Activated T-cell treated with anti-CD3 and anti-CD28 coated beads for 48 hours (primary cell): ENCODE data around the gene ZSCAN21.

ENCODE experiments used
- DNase-seq: peaks from one replicate; pipeline ENCODE4 v3.0.0-alpha.2; 2020; ENCODE audit warnings: low read depth

Gene ZSCAN21

GRCh38 chr7:100099452-100099851 lies 49.9 kb downstream of the ZSCAN21 start:
- DNase-seq: no peak

GRCh38 chr7:100100420-100101015 lies 50.9 kb downstream of the ZSCAN21 start:
- DNase-seq: peak; percentile 86

GRCh38 chr7:100101016-100101862 lies 51.7 kb downstream of the ZSCAN21 start, which contains the start of the genes AP4M1 and MCM7:
Gene AP4M1, plus strand, starts transcription at chr7:100101643. Its CDS starts 72 bp downstream, at chr7:100101715.
Gene MCM7, minus strand, starts transcription at chr7:100101397. Its CDS starts 103 bp downstream, at chr7:100101294.
- DNase-seq: peak; percentile 97

GRCh38 chr7:100102950-100103840 lies 53.6 kb downstream of the ZSCAN21 start:
- no peak for DNase-seq

- no peak for DNase-seq
Observed at GRCh38 chr7:100105534-100105933, 56.0 kb downstream of the ZSCAN21 start.

- DNase-seq: no peak
Observed at GRCh38 chr7:100106633-100107032, 57.1 kb downstream of the ZSCAN21 start.

GRCh38 chr7:100107125-100107737 lies 57.7 kb downstream of the ZSCAN21 start:
- DNase-seq: no peak

GRCh38 chr7:100107890-100108289 lies 58.3 kb downstream of the ZSCAN21 start:
- no peak for DNase-seq

- DNase-seq: no peak
Observed at GRCh38 chr7:100109521-100110163, 60.1 kb downstream of the ZSCAN21 start.

- no peak for DNase-seq
Observed at GRCh38 chr7:100111156-100111555, 61.6 kb downstream of the ZSCAN21 start.

- no peak for DNase-seq
Observed at GRCh38 chr7:100111914-100112313, 62.3 kb downstream of the ZSCAN21 start.
